Adrenal gland (tissue), 12 donors: ENCODE measurements around the gene NOSIP. TPM values are rescaled to one million over a fixed set of nuclear protein-coding genes. Genes with fewer than 3 reads are reported as not detected.

Source experiments
- DNase-seq, 7 donors: peaks; one replicate each; pipeline ENCODE4 v3.0.0-alpha.2; 2019 to 2020
- H3K27ac ChIP-seq, 5 donors: fragments of 200-600 bp; sonication (generic) in 4 of 5; 1 replicate in 3 of 5; 2 replicates in 2 of 5; pipeline versions ENCODE4 v1.5.1 to v1.8.0; 2016 to 2020; ENCODE audit warnings: mild to moderate bottlenecking in 1 of 5
- H3K27me3 ChIP-seq: fragments of 200-600 bp; 2 replicates; pipeline ENCODE4 v1.8.0; 2021
- H3K36me3 ChIP-seq, 2 donors: fragments of 200-600 bp; replicated peaks in 1 of 2; 1 replicate in 1 of 2; 2 replicates in 1 of 2; pipeline versions ENCODE4 v1.5.1 to v1.8.0; 2018 to 2022
- H3K4me1 ChIP-seq, 2 donors: fragments of 200-600 bp; replicated peaks in 1 of 2; 1 replicate in 1 of 2; 2 replicates in 1 of 2; pipeline versions ENCODE4 v1.5.1 to v1.8.0; 2018 to 2021
- H3K4me3 ChIP-seq, 4 donors: fragments of 200-600 bp; sonication (generic) in 3 of 4; one replicate each; pipeline ENCODE4 v1.5.1; 2016 to 2018
- H3K9me3 ChIP-seq, 3 donors: fragments of 200-600 bp; sonication (generic) in 1 of 3; replicated peaks in 1 of 3; 1 replicate in 2 of 3; 2 replicates in 1 of 3; pipeline versions ENCODE4 v1.5.1 to v1.8.0; 2016 to 2021
- POLR2A ChIP-seq, 2 donors: fragments of 450-650 bp; IDR thresholded peaks; one replicate each; pipeline ENCODE4 v1.6.1; 2017; ENCODE audit warnings: antibody characterized with exemption in 2 of 2, mild to moderate bottlenecking in 2 of 2, moderate library complexity in 1 of 2
- WGBS, 4 donors: extraction: QIAGEN DNeasy Blood & Tissue Kit in 2 of 4; methylation state at CpG; one replicate each; pipeline versions ENCODE4 v1.1.5 to v1.1.7; 2013 to 2017; 5-methylcytosine and 5-hydroxymethylcytosine counted together
- intact Hi-C, 2 donors: fragments of 100-400 bp; cut with DNase I; formaldehyde crosslinking; loops; one replicate each; pipeline versions ENCODE4 v1.14.1 to v1.15.0; 2022 to 2023
- polyA plus RNA-seq, 3 donors: library from polyadenylated mRNA; stranded (reverse); fragments of 200-250 nt in 2 of 3; fragments of 350-450 nt in 1 of 3; fragmentation: Illumina TruSeq in 1 of 3; extraction: RNeasy Lipid Tissue Mini Kit (QIAGEN cat#74804) in 1 of 3; gene quantifications; one replicate each; pipeline ENCODE4 v1.2.3, GENCODE V29; 2013 to 2014
- total RNA-seq, 9 donors: library from RNA; depleted of rRNA in 4 of 9; stranded (reverse); fragments of >200 nt in 4 of 9; fragments of 120-200 nt in 1 of 9; fragmentation: NEBNext Ultra II Directional in 1 of 9; extraction: Animal tissue kit (Norgen Biotek cat#: 25700) in 1 of 9; gene quantifications; one replicate each; pipeline versions ENCODE4 v1.1.0 to v1.2.4, GENCODE V29; 2013 to 2023
- TF ChIP-seq, protein P1 (sequence below), 6 experiments: fragments of 450-650 bp in 4 of 6; fragments of 200-600 bp in 2 of 6; sonication (generic) in 1 of 6; IDR thresholded peaks; 1 replicate in 5 of 6; 2 replicates in 1 of 6; pipeline versions ENCODE4 v1.5.1 to v1.8.0; 2016 to 2021; ENCODE audit warnings: antibody characterized with exemption in 6 of 6, mild to moderate bottlenecking in 2 of 6, moderate library complexity in 1 of 6
- donor health status: healthy with polysubstance abuse.
- donor health status: Bipolar disorder and iron deficiency.
- donor health status: DM: yes; HTN: yes; CAD: no.
- donor health status: DM: no; HTN: no; CAD: no.
- donor health status: DM: no; HTN: no; CAD: no.
- donor health status: DM: yes; HTN: yes; CAD: no.

Gene NOSIP
- total and polyA plus RNA-seq, 12 donors = 35.0 to 159 (median 64.2) TPM

DNA sequence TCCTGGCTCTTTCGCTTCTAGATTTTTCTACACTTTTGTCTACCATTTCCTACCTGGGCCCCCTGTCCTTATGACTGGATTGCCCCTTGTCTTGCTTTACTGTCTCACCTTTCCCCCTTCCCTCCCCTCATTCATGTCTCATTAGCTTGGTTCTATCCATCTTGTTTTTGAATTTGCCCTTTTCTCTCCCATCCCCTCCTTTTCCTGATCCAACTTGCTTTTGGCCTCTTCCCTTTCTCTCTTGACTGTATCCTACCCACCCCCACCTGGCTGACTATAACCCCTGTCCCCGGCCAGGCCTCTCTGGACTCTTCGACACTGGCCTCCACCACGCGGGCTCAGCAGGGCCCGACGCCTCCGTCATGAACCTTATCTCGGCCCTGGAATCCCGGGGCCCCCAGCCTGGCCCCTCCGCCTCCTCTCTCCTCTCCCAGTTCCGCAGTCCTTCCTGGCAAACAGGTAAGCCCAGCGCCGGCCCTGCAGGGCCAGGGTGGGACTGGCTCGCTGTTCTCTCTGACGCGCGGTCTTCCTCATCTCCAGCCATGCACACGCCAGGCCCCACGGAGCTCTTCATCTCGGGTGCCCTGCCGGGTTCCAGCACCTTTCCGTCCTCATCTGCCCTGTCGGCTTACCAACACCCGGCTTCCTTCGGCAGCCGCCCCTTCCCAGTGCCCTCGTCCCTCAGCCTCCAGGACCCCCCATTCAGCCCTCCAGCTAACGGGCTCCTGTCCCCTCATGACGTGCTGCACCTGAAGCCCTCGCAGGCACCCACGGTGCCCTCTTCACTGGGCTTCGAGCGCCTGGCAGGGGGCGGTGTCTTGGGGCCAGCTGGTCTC is 14.0 kb upstream of the NOSIP start:
- intact Hi-C loops = no loop called here
- Histone ChIP-seq H3K36me3 (peaks cover 0 to 56% of the 10 kb centered on the region in 2 donors), H3K4me3 (no peak overlapping the region), H3K4me1 (peaks cover 9 to 18% of the 10 kb centered on the region in 2 donors), H3K9me3 (no peaks in the 10 kb centered on the region), H3K27ac (peak overlapping the region in 3 of 5 donors; percentile 21 to 93 (median 54)), H3K27me3 (no peaks in the 10 kb centered on the region)
- no peak for DNase-seq
- WGBS, 4 donors = 85 to 89% (median 87%) methylated on average over 34 to 35 of the region's 35 CpGs
- TF ChIP-seq, protein P1, sequence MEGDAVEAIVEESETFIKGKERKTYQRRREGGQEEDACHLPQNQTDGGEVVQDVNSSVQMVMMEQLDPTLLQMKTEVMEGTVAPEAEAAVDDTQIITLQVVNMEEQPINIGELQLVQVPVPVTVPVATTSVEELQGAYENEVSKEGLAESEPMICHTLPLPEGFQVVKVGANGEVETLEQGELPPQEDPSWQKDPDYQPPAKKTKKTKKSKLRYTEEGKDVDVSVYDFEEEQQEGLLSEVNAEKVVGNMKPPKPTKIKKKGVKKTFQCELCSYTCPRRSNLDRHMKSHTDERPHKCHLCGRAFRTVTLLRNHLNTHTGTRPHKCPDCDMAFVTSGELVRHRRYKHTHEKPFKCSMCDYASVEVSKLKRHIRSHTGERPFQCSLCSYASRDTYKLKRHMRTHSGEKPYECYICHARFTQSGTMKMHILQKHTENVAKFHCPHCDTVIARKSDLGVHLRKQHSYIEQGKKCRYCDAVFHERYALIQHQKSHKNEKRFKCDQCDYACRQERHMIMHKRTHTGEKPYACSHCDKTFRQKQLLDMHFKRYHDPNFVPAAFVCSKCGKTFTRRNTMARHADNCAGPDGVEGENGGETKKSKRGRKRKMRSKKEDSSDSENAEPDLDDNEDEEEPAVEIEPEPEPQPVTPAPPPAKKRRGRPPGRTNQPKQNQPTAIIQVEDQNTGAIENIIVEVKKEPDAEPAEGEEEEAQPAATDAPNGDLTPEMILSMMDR (IDR thresholded peaks at IDR 0.05) = no peak
- no peak for TF ChIP-seq POLR2A (IDR thresholded peaks at IDR 0.05)

DNA sequence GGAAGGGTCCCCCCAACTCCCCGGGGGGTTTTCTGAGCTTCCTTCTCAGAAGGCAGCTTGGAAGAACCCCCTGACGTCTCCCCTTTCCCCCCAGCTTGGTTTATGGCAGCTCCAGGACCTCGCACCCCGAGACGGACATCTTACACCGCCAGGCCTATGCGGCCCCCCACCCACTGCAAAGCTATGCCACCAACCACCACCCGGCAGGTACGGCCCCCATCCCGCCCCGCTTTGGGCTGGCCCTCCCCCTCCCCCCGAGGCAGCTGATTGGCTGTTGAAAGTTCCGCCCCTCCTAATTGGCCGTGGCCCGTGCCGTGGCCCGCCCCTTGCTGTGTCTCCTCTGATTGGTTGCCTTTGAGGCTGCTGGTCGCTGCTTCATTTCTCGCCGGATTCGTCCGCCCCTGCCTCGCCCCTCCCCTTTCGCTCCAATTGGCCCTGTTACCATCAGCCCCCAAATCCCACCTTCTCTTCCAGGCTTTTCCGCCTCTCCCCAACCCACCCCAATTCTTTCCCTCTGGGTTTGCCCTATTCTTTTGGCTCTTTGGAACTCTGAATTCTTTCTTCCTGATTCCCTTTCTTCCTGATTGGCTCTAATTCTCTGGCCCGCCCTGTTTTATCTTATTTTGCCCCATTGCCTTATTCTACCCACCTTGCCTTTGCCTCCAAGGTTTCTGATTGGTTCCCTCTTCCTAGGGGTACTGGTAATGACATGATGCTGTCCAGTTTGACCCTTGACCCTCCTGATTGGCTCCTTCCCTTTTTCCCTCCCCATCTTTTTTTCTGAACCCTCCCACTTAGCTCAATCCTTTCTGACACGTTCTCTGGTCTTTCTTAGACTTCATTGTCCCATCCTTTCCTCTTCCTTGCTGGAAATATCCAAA is 13.1 kb upstream of the NOSIP start:
- DNase-seq = peak; percentile 93 to 97 (median 95)
- H3K4me1 ChIP-seq = peaks cover 9 to 18% of the 10 kb centered on the region in 2 donors
- peak overlapping the region in 4 of 5 donors; percentile 21 to 93 (median 68) for H3K27ac ChIP-seq
- peaks cover 0 to 47% of the 10 kb centered on the region in 2 donors for H3K36me3 ChIP-seq
- TF ChIP-seq, protein P1 (IDR thresholded peaks at IDR 0.05) = no peak
- no peak for TF ChIP-seq POLR2A (IDR thresholded peaks at IDR 0.05)
- no peaks in the 10 kb centered on the region for H3K27me3 ChIP-seq
- 5 to 10% (median 6%) methylated on average over 14 to 27 of the region's 27 CpGs for WGBS, 4 donors
- H3K9me3 ChIP-seq = no peaks in the 10 kb centered on the region
- peak overlapping the region in 1 of 4 donors; percentile 95 for H3K4me3 ChIP-seq
- intact Hi-C loops = no loop called here

DNA sequence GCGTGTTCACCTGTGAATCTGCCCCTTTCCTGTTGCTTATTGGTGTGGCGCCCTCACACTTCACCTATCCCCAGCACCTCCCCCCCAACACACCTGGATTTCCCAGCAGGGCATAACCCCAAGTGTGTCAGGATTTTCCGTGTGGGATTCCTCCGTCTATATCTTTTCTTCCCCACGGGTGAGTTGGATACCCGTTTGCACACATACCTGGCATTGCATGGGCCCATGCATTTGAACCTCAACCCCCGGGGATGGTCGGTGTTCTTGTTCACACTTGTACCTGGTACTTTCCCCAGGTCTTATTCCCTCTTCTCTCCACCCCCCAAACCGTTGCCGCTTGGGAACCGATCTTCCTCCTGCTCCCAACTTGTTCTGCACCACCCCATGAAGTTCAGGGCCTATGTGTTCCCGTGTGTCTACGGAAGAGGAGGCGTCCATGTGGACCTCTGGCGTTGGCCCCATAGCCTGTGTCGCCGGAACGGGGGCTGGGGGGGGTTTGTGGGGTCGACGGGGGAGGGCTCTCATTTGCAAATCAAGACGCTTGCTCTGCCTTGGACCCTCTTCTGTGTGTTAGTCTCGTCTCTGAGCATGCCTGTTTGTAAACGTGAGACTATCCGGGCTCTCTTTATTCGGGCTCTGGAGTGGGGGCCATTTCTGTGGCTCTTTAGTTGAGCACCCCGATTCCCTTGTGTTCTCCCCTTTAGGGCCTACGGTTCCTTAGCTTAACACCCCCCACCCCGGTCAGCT is 12.3 kb upstream of the NOSIP start:
- no peak for TF ChIP-seq POLR2A (IDR thresholded peaks at IDR 0.05)
- TF ChIP-seq, protein P1 (IDR thresholded peaks at IDR 0.05) = no peak
- peaks cover 9 to 18% of the 10 kb centered on the region in 2 donors for H3K4me1 ChIP-seq
- no peaks in the 10 kb centered on the region for H3K27me3 ChIP-seq
- H3K36me3 ChIP-seq = peaks cover 0 to 42% of the 10 kb centered on the region in 2 donors
- WGBS, 4 donors = 2 to 4% (median 4%) methylated on average over 21 to 28 of the region's 28 CpGs
- peak overlapping the region in 4 of 5 donors; percentile 21 to 93 (median 68) for H3K27ac ChIP-seq
- intact Hi-C loops = no loop called here
- H3K9me3 ChIP-seq = no peaks in the 10 kb centered on the region
- peak in 4 of 7 donors; percentile 28 to 44 (median 31) for DNase-seq
- H3K4me3 ChIP-seq = peak overlapping the region in 2 of 4 donors; percentile 74 to 95
